ENCODE data around the gene ZNRF4. TPM values are rescaled to one million over a fixed set of nuclear protein-coding genes. Genes with fewer than 3 reads are reported as not detected.

The ZNRF4 gene
- total and polyA plus RNA-seq, 2 experiments from 2014 or later: not detected

DNA sequence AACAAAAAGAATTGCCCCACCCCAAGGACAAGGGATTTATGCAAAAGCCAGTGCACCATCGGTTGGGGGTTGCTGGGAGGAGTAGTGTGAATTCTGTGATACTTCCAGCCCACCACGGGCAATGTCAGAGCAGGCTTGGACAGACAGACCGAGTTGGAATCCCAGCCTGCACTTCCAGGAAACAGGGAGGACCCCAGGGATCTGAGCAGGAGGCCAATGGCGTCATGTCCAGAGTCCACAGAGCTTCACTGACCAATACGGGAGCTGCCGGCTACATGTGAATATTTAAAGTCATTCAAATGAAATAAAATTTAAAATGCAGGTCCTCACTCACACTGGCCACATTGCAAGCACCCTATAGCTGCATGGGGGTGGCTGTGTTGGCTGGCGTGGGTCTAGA lies 10.9 kb downstream of the ZNRF4 start:
- no peaks in the 10 kb centered on the region for H3K9me2 ChIP-seq (ENCODE audit: insufficient read depth)
- Mint-ChIP-seq H3K4me1 (no peaks in the 10 kb centered on the region), H3K27me3 (ENCODE audit: insufficient read depth, low read depth, poor library complexity) (peaks cover 6% of the 10 kb centered on the region), H3K9me3 (peaks cover 10% of the 10 kb centered on the region), H3K36me3 (ENCODE audit: low read depth) (no peaks in the 10 kb centered on the region), H3K4me3 (no peak overlapping the region), H3K27ac (no peak overlapping the region)
- H4K20me1 ChIP-seq (replicated peaks; ENCODE audit: insufficient read depth): no peaks in the 10 kb centered on the region
- H3K27me3 ChIP-seq (ENCODE audit: insufficient read depth): no peaks in the 10 kb centered on the region
- TF ChIP-seq, protein P1, sequence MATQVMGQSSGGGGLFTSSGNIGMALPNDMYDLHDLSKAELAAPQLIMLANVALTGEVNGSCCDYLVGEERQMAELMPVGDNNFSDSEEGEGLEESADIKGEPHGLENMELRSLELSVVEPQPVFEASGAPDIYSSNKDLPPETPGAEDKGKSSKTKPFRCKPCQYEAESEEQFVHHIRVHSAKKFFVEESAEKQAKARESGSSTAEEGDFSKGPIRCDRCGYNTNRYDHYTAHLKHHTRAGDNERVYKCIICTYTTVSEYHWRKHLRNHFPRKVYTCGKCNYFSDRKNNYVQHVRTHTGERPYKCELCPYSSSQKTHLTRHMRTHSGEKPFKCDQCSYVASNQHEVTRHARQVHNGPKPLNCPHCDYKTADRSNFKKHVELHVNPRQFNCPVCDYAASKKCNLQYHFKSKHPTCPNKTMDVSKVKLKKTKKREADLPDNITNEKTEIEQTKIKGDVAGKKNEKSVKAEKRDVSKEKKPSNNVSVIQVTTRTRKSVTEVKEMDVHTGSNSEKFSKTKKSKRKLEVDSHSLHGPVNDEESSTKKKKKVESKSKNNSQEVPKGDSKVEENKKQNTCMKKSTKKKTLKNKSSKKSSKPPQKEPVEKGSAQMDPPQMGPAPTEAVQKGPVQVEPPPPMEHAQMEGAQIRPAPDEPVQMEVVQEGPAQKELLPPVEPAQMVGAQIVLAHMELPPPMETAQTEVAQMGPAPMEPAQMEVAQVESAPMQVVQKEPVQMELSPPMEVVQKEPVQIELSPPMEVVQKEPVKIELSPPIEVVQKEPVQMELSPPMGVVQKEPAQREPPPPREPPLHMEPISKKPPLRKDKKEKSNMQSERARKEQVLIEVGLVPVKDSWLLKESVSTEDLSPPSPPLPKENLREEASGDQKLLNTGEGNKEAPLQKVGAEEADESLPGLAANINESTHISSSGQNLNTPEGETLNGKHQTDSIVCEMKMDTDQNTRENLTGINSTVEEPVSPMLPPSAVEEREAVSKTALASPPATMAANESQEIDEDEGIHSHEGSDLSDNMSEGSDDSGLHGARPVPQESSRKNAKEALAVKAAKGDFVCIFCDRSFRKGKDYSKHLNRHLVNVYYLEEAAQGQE (IDR thresholded peaks at IDR 0.05; ENCODE audit: unreplicated experiment): no peak
- TF ChIP-seq EZH2 (IDR thresholded peaks at IDR 0.05; ENCODE audit: low read depth, unreplicated experiment) (no peak), CTCF (conservative IDR thresholded peaks at IDR 0.05; ENCODE audit: low read depth in 2 of 2) (no peak), ZNF114 (CRISPR knock-in tag; IDR thresholded peaks at IDR 0.05) (no peak), JUNB (IDR thresholded peaks at IDR 0.05; ENCODE audit: unreplicated experiment) (no peak), NANOG (IDR thresholded peaks at IDR 0.05; ENCODE audit: borderline replicate concordance) (no peak), ZNF331 (CRISPR knock-in tag; IDR thresholded peaks at IDR 0.05; ENCODE audit: low read depth) (no peak), STAT1 (IDR thresholded peaks at IDR 0.05; ENCODE audit: unreplicated experiment) (no peak), CREB1 (CRISPR knock-in tag; IDR thresholded peaks at IDR 0.05; ENCODE audit: low read depth) (no peak), EZH2phosphoT487 (IDR thresholded peaks at IDR 0.05; ENCODE audit: unreplicated experiment) (no peak), POLR2AphosphoS5 (IDR thresholded peaks at IDR 0.05; ENCODE audit: low read depth) (no peak)
- TF ChIP-seq, protein P2, sequence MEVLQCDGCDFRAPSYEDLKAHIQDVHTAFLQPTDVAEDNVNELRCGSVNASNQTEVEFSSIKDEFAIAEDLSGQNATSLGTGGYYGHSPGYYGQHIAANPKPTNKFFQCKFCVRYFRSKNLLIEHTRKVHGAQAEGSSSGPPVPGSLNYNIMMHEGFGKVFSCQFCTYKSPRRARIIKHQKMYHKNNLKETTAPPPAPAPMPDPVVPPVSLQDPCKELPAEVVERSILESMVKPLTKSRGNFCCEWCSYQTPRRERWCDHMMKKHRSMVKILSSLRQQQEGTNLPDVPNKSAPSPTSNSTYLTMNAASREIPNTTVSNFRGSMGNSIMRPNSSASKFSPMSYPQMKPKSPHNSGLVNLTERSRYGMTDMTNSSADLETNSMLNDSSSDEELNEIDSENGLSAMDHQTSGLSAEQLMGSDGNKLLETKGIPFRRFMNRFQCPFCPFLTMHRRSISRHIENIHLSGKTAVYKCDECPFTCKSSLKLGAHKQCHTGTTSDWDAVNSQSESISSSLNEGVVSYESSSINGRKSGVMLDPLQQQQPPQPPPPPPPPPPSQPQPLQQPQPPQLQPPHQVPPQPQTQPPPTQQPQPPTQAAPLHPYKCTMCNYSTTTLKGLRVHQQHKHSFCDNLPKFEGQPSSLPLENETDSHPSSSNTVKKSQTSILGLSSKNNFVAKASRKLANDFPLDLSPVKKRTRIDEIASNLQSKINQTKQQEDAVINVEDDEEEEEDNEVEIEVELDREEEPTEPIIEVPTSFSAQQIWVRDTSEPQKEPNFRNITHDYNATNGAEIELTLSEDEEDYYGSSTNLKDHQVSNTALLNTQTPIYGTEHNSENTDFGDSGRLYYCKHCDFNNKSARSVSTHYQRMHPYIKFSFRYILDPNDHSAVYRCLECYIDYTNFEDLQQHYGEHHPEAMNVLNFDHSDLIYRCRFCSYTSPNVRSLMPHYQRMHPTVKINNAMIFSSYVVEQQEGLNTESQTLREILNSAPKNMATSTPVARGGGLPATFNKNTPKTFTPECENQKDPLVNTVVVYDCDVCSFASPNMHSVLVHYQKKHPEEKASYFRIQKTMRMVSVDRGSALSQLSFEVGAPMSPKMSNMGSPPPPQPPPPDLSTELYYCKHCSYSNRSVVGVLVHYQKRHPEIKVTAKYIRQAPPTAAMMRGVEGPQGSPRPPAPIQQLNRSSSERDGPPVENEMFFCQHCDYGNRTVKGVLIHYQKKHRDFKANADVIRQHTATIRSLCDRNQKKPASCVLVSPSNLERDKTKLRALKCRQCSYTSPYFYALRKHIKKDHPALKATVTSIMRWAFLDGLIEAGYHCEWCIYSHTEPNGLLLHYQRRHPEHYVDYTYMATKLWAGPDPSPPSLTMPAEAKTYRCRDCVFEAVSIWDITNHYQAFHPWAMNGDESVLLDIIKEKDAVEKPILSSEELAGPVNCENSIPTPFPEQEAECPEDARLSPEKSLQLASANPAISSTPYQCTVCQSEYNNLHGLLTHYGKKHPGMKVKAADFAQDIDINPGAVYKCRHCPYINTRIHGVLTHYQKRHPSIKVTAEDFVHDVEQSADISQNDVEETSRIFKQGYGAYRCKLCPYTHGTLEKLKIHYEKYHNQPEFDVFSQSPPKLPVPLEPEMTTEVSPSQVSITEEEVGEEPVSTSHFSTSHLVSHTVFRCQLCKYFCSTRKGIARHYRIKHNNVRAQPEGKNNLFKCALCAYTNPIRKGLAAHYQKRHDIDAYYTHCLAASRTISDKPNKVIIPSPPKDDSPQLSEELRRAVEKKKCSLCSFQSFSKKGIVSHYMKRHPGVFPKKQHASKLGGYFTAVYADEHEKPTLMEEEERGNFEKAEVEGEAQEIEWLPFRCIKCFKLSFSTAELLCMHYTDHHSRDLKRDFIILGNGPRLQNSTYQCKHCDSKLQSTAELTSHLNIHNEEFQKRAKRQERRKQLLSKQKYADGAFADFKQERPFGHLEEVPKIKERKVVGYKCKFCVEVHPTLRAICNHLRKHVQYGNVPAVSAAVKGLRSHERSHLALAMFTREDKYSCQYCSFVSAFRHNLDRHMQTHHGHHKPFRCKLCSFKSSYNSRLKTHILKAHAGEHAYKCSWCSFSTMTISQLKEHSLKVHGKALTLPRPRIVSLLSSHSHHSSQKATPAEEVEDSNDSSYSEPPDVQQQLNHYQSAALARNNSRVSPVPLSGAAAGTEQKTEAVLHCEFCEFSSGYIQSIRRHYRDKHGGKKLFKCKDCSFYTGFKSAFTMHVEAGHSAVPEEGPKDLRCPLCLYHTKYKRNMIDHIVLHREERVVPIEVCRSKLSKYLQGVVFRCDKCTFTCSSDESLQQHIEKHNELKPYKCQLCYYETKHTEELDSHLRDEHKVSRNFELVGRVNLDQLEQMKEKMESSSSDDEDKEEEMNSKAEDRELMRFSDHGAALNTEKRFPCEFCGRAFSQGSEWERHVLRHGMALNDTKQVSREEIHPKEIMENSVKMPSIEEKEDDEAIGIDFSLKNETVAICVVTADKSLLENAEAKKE (CRISPR knock-in tag; IDR thresholded peaks at IDR 0.05): no peak
- TF ChIP-seq, protein P3, sequence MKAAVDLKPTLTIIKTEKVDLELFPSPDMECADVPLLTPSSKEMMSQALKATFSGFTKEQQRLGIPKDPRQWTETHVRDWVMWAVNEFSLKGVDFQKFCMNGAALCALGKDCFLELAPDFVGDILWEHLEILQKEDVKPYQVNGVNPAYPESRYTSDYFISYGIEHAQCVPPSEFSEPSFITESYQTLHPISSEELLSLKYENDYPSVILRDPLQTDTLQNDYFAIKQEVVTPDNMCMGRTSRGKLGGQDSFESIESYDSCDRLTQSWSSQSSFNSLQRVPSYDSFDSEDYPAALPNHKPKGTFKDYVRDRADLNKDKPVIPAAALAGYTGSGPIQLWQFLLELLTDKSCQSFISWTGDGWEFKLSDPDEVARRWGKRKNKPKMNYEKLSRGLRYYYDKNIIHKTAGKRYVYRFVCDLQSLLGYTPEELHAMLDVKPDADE (IDR thresholded peaks at IDR 0.05): no peak
- no peaks in the 10 kb centered on the region for H3K79me2 ChIP-seq (replicated peaks; ENCODE audit: insufficient read depth)
- ATAC-seq: no peak
- H3K4me3 ChIP-seq: no peak overlapping the region
- H3K36me3 ChIP-seq (ENCODE audit: insufficient read depth): no peaks in the 10 kb centered on the region
- no peak overlapping the region for H2AFZ ChIP-seq
- H3K27ac ChIP-seq (ENCODE audit: low read depth): no peak overlapping the region
- no peaks in the 10 kb centered on the region for H3K4me1 ChIP-seq (ENCODE audit: insufficient read depth)
- H3K4me2 ChIP-seq: no peak overlapping the region
- DNase-seq (ENCODE audit: low spot score): no peak
- no peaks in the 10 kb centered on the region for H3F3A ChIP-seq (replicated peaks; ENCODE audit: low read depth)
